B cell (primary cell): Measurements from ENCODE around the gene TMEM147. TPM values are rescaled to one million over a fixed set of nuclear protein-coding genes. Genes with fewer than 3 reads are reported as not detected.

ENCODE experiments used
- ATAC-seq: fragments of 200-7000 bp; cut with Tn5 transposase; one replicate; pipeline ENCODE4 v1.10.0; 2021; ENCODE audit warnings: low read depth, mild to moderate bottlenecking, moderate number of reproducible peaks, moderate library complexity
- CTCF ChIA-PET: fragments of 350-600 bp; sonication (Branson Sonifier 250); formaldehyde crosslinking; loops from one replicate; lab custom pipeline; 2021; ENCODE audit warnings: antibody characterized with exemption, inconsistent platforms; lab: Charles Lee
- POLR2A ChIA-PET: fragments of 350-600 bp; sonication (Branson Sonifier 250); formaldehyde crosslinking; loops from one replicate; lab custom pipeline; 2021; ENCODE audit warnings: antibody characterized with exemption; lab: Charles Lee
- DNase-seq: peaks from one replicate; pipeline ENCODE4 v3.0.0; 2013
- H2AFZ ChIP-seq: 2 replicates; pipeline ENCODE4 v1.6.1; 2012; ENCODE audit warnings: mild to moderate bottlenecking, low read depth, low read length; ENCODE audit not compliant: insufficient read depth, poor library complexity, severe bottlenecking
- H3K27ac ChIP-seq, 2 donors: 1 replicate in 1 of 2; 2 replicates in 1 of 2; pipeline ENCODE4 v1.5.1; 2012 to 2013; ENCODE audit warnings: low read length in 2 of 2, mild to moderate bottlenecking in 2 of 2, moderate library complexity in 1 of 2
- H3K27me3 ChIP-seq, 4 experiments: fragments of 200-600 bp in 1 of 4; sonication (generic) in 1 of 4; replicated peaks in 1 of 4; 1 replicate in 2 of 4; 2 replicates in 2 of 4; pipeline versions ENCODE4 v1.6.1 to v1.7.0; 2013 to 2016; ENCODE audit warnings: low read length in 3 of 4, mild to moderate bottlenecking in 2 of 4, mixed read lengths in 1 of 4, moderate library complexity in 1 of 4; ENCODE audit not compliant: insufficient read depth in 4 of 4, control insufficient read depth in 3 of 4; ENCODE audit errors: control extremely low read depth in 1 of 4
- H3K36me3 ChIP-seq, 2 experiments: replicated peaks in 1 of 2; 1 replicate in 1 of 2; 2 replicates in 1 of 2; pipeline versions ENCODE4 v1.6.1 to v1.7.1; 2013; ENCODE audit warnings: low read length in 1 of 2; ENCODE audit not compliant: insufficient read depth in 2 of 2, control insufficient read depth in 1 of 2; ENCODE audit errors: control extremely low read depth in 1 of 2, extremely low read depth in 1 of 2
- H3K4me1 ChIP-seq, 2 donors: fragments of 200-600 bp in 1 of 2; sonication (generic) in 1 of 2; 1 replicate in 1 of 2; 2 replicates in 1 of 2; pipeline versions ENCODE4 v1.5.1 to v1.6.1; 2013 to 2017; ENCODE audit warnings: low read length in 2 of 2; ENCODE audit not compliant: control insufficient read depth in 2 of 2, insufficient read depth in 2 of 2
- H3K4me2 ChIP-seq: replicated peaks from 2 replicates; pipeline ENCODE3; 2012; ENCODE audit warnings: mild to moderate bottlenecking, low read depth, low read length; ENCODE audit not compliant: poor library complexity, severe bottlenecking
- H3K4me3 ChIP-seq, 5 experiments: fragments of 200-600 bp in 1 of 5; sonication (generic) in 1 of 5; 1 replicate in 3 of 5; 2 replicates in 2 of 5; pipeline versions ENCODE4 v1.5.1 to v1.7.0; 2011 to 2016; ENCODE audit warnings: low read length in 4 of 5, mild to moderate bottlenecking in 4 of 5, low read depth in 2 of 5, control low read depth in 1 of 5, moderate library complexity in 1 of 5; ENCODE audit not compliant: insufficient read depth in 1 of 5; ENCODE audit errors: control extremely low read depth in 1 of 5, extremely low read depth in 1 of 5
- H3K79me2 ChIP-seq: fragments of 200-600 bp; sonication (generic); one replicate; pipeline ENCODE4 v1.6.0; 2016; ENCODE audit warnings: low read length; ENCODE audit not compliant: control insufficient read depth, insufficient read depth
- H3K9ac ChIP-seq: fragments of 200-600 bp; sonication (generic); 2 replicates; pipeline ENCODE4 v1.6.1; 2017; ENCODE audit warnings: mild to moderate bottlenecking, low read length, moderate library complexity
- H3K9me3 ChIP-seq, 3 donors: one replicate each; pipeline versions ENCODE4 v1.6.1 to v1.7.1; 2013; ENCODE audit warnings: low read length in 2 of 3; ENCODE audit not compliant: control insufficient read depth in 2 of 3, insufficient read depth in 1 of 3; ENCODE audit errors: control extremely low read depth in 1 of 3
- H4K20me1 ChIP-seq: 2 replicates; pipeline ENCODE4 v1.6.0; 2012; ENCODE audit warnings: mild to moderate bottlenecking, low read length; ENCODE audit not compliant: insufficient read depth, control insufficient read depth, poor library complexity, severe bottlenecking
- H3K27ac Mint-ChIP-seq: one replicate; pipeline ENCODE4 v1.8.0; 2021; ENCODE audit warnings: mixed read lengths
- H3K27me3 Mint-ChIP-seq: one replicate; pipeline ENCODE4 v1.8.0; 2021; ENCODE audit warnings: mixed read lengths
- H3K4me1 Mint-ChIP-seq: one replicate; pipeline ENCODE4 v1.8.0; 2021; ENCODE audit warnings: mixed read lengths
- H3K4me3 Mint-ChIP-seq: one replicate; pipeline ENCODE4 v1.8.0; 2021; ENCODE audit warnings: mixed read lengths
- H3K9me3 Mint-ChIP-seq: one replicate; pipeline ENCODE4 v1.8.0; 2022; ENCODE audit warnings: mixed read lengths; ENCODE audit not compliant: insufficient read depth
- CTCF ChIP-seq: fragments of 200-600 bp; IDR thresholded peaks from one replicate; pipeline ENCODE4 v1.8.0; 2022; ENCODE audit warnings: antibody characterized with exemption, mild to moderate bottlenecking
- EZH2 ChIP-seq: IDR thresholded peaks from 2 replicates; pipeline ENCODE4 v1.6.1; 2012; ENCODE audit warnings: borderline replicate concordance, low read depth, mild to moderate bottlenecking, moderate library complexity, low read length; ENCODE audit not compliant: insufficient read depth, poor library complexity, severe bottlenecking
- WGBS: methylation state at CpG from one replicate; pipeline ENCODE4 v1.1.5; 2013; ENCODE audit warnings: missing lambda C conversion rate; ENCODE audit not compliant: insufficient coverage; 5-methylcytosine and 5-hydroxymethylcytosine counted together
- intact Hi-C: fragments of 100-400 bp; cut with micrococcal nuclease; formaldehyde crosslinking; loops from one replicate; pipeline ENCODE4 v1.10.0; 2022
- polyA plus RNA-seq: library from polyadenylated mRNA; depleted of rRNA; stranded (reverse); fragments of >200 nt; gene quantifications from 2 replicates; pipeline ENCODE4 v1.2.3, GENCODE V29; 2012
- total RNA-seq, 2 donors: library from RNA; stranded (reverse); fragments of 120-200 nt in 1 of 2; gene quantifications; 1 replicate in 1 of 2; 2 replicates in 1 of 2; pipeline versions ENCODE4 v1.2.3 to v1.2.4, GENCODE V29; 2013 to 2022

The TMEM147 gene
- total and polyA plus RNA-seq, 2 donors (not counting 1 experiment from before 2014, with no cell fraction given) = 39.8 to 68.9 TPM

DNA sequence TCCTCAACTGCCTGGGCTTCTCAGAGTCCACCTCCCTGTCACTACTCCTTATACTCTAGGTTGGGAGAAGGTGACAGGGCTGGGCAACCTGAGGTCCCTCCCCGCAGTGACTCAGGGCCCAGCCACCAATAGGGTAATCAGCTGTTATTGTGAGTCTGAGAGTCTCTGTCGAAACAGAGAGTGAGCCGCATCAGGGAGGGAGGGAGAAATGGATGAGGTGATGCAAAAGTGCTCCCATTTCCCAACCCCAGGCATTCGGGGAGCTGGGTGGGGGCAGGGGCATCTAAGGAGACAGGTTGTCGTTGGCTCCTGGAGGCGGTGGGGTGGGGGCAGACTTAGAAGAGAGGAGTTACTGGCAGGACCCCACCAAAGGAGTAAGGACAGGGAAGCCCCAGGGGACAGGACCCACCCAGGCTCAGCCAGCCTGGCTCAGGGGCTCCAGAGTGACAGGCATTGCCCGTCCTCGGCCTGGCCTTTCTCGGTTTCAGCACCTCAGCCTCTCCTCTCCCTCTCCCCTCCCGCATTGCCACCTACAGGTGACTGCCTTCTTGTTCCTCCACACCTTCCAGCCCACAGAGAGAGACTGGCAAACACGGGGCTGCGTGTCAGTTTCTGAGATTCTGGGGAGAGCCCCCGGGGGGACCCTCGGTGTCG is 31.7 kb upstream of the TMEM147 start, which contains the start of gene DMKN:
DMKN (minus strand) TSS at position 22 of the 654 bp plus-strand sequence. CDS start 174 bp downstream, outside the sequence.
- Histone ChIP-seq H3K27ac (no peak within 1 kb of the TSS), H3K79me2 (no peaks in the 10 kb centered on the region), H3K36me3 (no peaks in the 10 kb centered on the region), H3K9ac (no peak within 1 kb of the TSS), H3K4me1 (peaks cover 19 to 21% of the 10 kb centered on the region in 2 donors), H3K9me3 (peaks cover 0 to 11% (median 0%) of the 10 kb centered on the region in 3 donors), H2AFZ (no peak within 1 kb of the TSS), H3K4me3 (no peak within 1 kb of the TSS), H3K4me2 (no peak within 1 kb of the TSS), H3K27me3 (peaks cover 0 to 50% (median 12%) of the 10 kb centered on the region in 4 experiments), H4K20me1 (no peaks in the 10 kb centered on the region)
- Mint-ChIP-seq H3K9me3 (no peaks in the 10 kb centered on the region), H3K4me3 (no peak within 1 kb of the TSS), H3K27me3 (peaks cover 39% of the 10 kb centered on the region), H3K27ac (no peak within 1 kb of the TSS), H3K4me1 (peaks cover 19% of the 10 kb centered on the region)
- WGBS = 49% methylated on average over 14 of the region's 15 CpGs
- no peak for TF ChIP-seq EZH2
- no peak for TF ChIP-seq CTCF
- CTCF ChIA-PET = no interaction called here
- no peak for ATAC-seq
- POLR2A ChIA-PET = no interaction called here
- no peak for DNase-seq
- intact Hi-C loops = no loop called here

DNA sequence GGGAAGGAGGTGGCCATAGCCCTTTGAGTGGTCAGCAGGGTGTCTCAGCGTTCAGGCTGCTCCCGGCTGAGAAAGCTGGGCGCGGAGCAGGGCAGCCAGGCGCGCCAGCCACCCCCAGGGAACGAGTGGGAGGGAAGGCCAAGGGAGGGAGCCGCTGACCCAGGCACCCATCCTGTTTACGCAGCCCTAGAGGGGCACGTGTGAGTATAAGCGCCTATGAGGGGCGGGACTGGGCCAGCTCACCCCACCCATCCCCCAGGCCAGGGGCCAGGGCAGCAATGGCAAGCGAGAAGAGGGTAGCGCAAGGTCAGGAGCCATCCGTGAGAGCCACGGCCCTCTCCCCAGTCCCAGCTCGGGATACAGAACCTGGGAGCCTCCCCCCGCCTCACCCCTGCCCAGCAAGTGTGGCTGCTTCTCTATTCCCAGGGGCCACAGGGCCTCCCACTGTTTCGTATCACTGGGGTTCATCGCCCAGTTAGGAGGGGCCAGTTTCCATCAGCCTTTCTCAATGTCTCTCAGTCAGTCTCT is 31.1 kb upstream of the TMEM147 start:
- CTCF ChIA-PET = no interaction called here
- DNase-seq (no peak), ATAC-seq (no peak)
- no peak overlapping the region for H3K9ac ChIP-seq
- no peak overlapping the region for H3K27ac ChIP-seq
- no peak overlapping the region for H3K4me3 Mint-ChIP-seq
- no peaks in the 10 kb centered on the region for H3K36me3 ChIP-seq
- peaks cover 41% of the 10 kb centered on the region for H3K27me3 Mint-ChIP-seq
- intact Hi-C loops = no loop called here
- H3K4me2 ChIP-seq = no peak overlapping the region
- POLR2A ChIA-PET = no interaction called here
- no peak overlapping the region for H3K4me3 ChIP-seq
- no peaks in the 10 kb centered on the region for H3K79me2 ChIP-seq
- H3K4me1 Mint-ChIP-seq = peaks cover 16% of the 10 kb centered on the region
- peaks cover 17 to 18% of the 10 kb centered on the region in 2 donors for H3K4me1 ChIP-seq
- no peaks in the 10 kb centered on the region for H4K20me1 ChIP-seq
- H3K27ac Mint-ChIP-seq = no peak overlapping the region
- H2AFZ ChIP-seq = no peak overlapping the region
- peaks cover 0 to 45% (median 12%) of the 10 kb centered on the region in 4 experiments for H3K27me3 ChIP-seq
- 54% methylated on average over 16 of the region's 20 CpGs for WGBS
- H3K9me3 Mint-ChIP-seq = no peaks in the 10 kb centered on the region
- TF ChIP-seq EZH2 (no peak), CTCF (no peak)
- H3K9me3 ChIP-seq = peaks cover 0 to 11% (median 0%) of the 10 kb centered on the region in 3 donors
